GM19025 (cell line): ENCODE measurements around the gene GRHL3.
"Not testable (repeated sequence)": the region's sequence is repeated elsewhere in the genome, so short reads cannot be mapped to it uniquely, and the experiment has no call there.

Experiments used
- ATAC-seq: cut with Tn5 transposase; IDR thresholded peaks from one replicate; pipeline ENCODE4 v1.9.1; 2021; ENCODE audit warnings: mild to moderate bottlenecking, low read depth, moderate library complexity; ENCODE audit not compliant: unreplicated experiment

Gene GRHL3

GRCh38 chr1:24319312-24319863 is at the start of gene GRHL3:
Gene GRHL3, plus strand, starts transcription at chr1:24319357. Its CDS starts 195 bp downstream, at chr1:24319552.
- ATAC-seq = no peak

GRCh38 chr1:24274203-24275103 is 44.7 kb upstream of the GRHL3 start:
- not testable (repeated sequence) for ATAC-seq

GRCh38 chr1:24275104-24275410 is 44.1 kb upstream of the GRHL3 start:
- ATAC-seq = no peak

- ATAC-seq = no peak
These were observed 43.6 kb upstream of the GRHL3 start for GRCh38 chr1:24275510-24275909.

- ATAC-seq = no peak
These were observed 42.4 kb upstream of the GRHL3 start for GRCh38 chr1:24276791-24277190.

GRCh38 chr1:24277420-24278169 is 41.6 kb upstream of the GRHL3 start:
- ATAC-seq = no peak

GRCh38 chr1:24278726-24279125 is 40.4 kb upstream of the GRHL3 start:
- ATAC-seq = no peak

- no peak for ATAC-seq
These were observed 39.4 kb upstream of the GRHL3 start for GRCh38 chr1:24279590-24280232.

- ATAC-seq = no peak
These were observed 37.6 kb upstream of the GRHL3 start for GRCh38 chr1:24281591-24281990.

- ATAC-seq = no peak
These were observed 36.7 kb upstream of the GRHL3 start for GRCh38 chr1:24282491-24282890.

- ATAC-seq = no peak
These were observed 35.6 kb upstream of the GRHL3 start for GRCh38 chr1:24283326-24284155.

- ATAC-seq = no peak
These were observed 35.0 kb upstream of the GRHL3 start for GRCh38 chr1:24284156-24284471.

- ATAC-seq = no peak
These were observed 33.9 kb upstream of the GRHL3 start for GRCh38 chr1:24285231-24285630.

GRCh38 chr1:24286246-24287010 is 32.7 kb upstream of the GRHL3 start:
- no peak for ATAC-seq

GRCh38 chr1:24287779-24288178 is 31.4 kb upstream of the GRHL3 start:
- not testable (repeated sequence) for ATAC-seq

GRCh38 chr1:24288479-24288878 is 30.7 kb upstream of the GRHL3 start:
- ATAC-seq = no peak

GRCh38 chr1:24289937-24290595 is 29.1 kb upstream of the GRHL3 start:
- ATAC-seq = no peak

GRCh38 chr1:24290933-24291487 is 28.1 kb upstream of the GRHL3 start:
- ATAC-seq = no peak

- ATAC-seq = no peak
These were observed 27.1 kb upstream of the GRHL3 start for GRCh38 chr1:24292103-24292502.
